Measurements from ENCODE around the gene REPIN1.

The REPIN1 gene

GRCh38 chr7:150337179-150337578, 31.4 kb upstream of the REPIN1 start:
- DNase-seq (ENCODE audit: low read depth): no peak

GRCh38 chr7:150337659-150338081, 31.0 kb upstream of the REPIN1 start:
- DNase-seq (ENCODE audit: low read depth): no peak

- DNase-seq (ENCODE audit: low read depth): no peak
Measured at GRCh38 chr7:150338166-150338829, 30.3 kb upstream of the REPIN1 start.

GRCh38 chr7:150339409-150339809, 29.2 kb upstream of the REPIN1 start:
- DNase-seq (ENCODE audit: low read depth): no peak

- peak; percentile 8 for DNase-seq (ENCODE audit: low read depth)
Measured at GRCh38 chr7:150340024-150340749, 28.4 kb upstream of the REPIN1 start.

- no peak for DNase-seq (ENCODE audit: low read depth)
Measured at GRCh38 chr7:150340875-150341262, 27.8 kb upstream of the REPIN1 start.

- no peak for DNase-seq (ENCODE audit: low read depth)
Measured at GRCh38 chr7:150341263-150342120, 27.1 kb upstream of the REPIN1 start, which contains the start of gene RARRES2. TSS of gene RARRES2 (minus strand) at chr7:150341629. CDS start at chr7:150340609, 1,020 bp downstream.

GRCh38 chr7:150342121-150342408, 26.6 kb upstream of the REPIN1 start:
- no peak for DNase-seq (ENCODE audit: low read depth)

GRCh38 chr7:150343225-150343624, 25.4 kb upstream of the REPIN1 start:
- DNase-seq (ENCODE audit: low read depth): no peak

GRCh38 chr7:150344299-150344698, 24.3 kb upstream of the REPIN1 start:
- no peak for DNase-seq (ENCODE audit: low read depth)

- DNase-seq (ENCODE audit: low read depth): peak; percentile 63
Measured at GRCh38 chr7:150345012-150345411, 23.6 kb upstream of the REPIN1 start.

- DNase-seq (ENCODE audit: low read depth): no peak
Measured at GRCh38 chr7:150346922-150347321, 21.7 kb upstream of the REPIN1 start.

- no peak for DNase-seq (ENCODE audit: low read depth)
Measured at GRCh38 chr7:150351587-150352194, 16.9 kb upstream of the REPIN1 start.

- no peak for DNase-seq (ENCODE audit: low read depth)
Measured at GRCh38 chr7:150355666-150356059, 13.0 kb upstream of the REPIN1 start.

- DNase-seq (ENCODE audit: low read depth): no peak
Measured at GRCh38 chr7:150356265-150356897, 12.2 kb upstream of the REPIN1 start.

- DNase-seq (ENCODE audit: low read depth): no peak
Measured at GRCh38 chr7:150357270-150357669, 11.4 kb upstream of the REPIN1 start.

- DNase-seq (ENCODE audit: low read depth): no peak
Measured at GRCh38 chr7:150357771-150358427, 10.7 kb upstream of the REPIN1 start.

GRCh38 chr7:150358433-150358832, 10.2 kb upstream of the REPIN1 start:
- DNase-seq (ENCODE audit: low read depth): no peak

GRCh38 chr7:150358988-150359621, 9.5 kb upstream of the REPIN1 start:
- no peak for DNase-seq (ENCODE audit: low read depth)

- DNase-seq (ENCODE audit: low read depth): no peak
Measured at GRCh38 chr7:150359622-150360362, 8.8 kb upstream of the REPIN1 start.
